T-helper 1 cell treated with Interleukin-12 subunit alpha and Interleukin-12 subunit beta and Interleukin-4 antibody, amounts not matched to agents 30 ng/mL and 1 ng/mL, for 36 hours (primary cell): ENCODE results near the gene PTPRU. TPM values are rescaled to one million over a fixed set of nuclear protein-coding genes. Genes with fewer than 3 reads are reported as not detected.
"Not testable (repeated sequence)": the region's sequence is repeated elsewhere in the genome, so short reads cannot be mapped to it uniquely, and the experiment has no call there.

Experiments used
- intact Hi-C: fragments of 100-400 bp; cut with micrococcal nuclease; formaldehyde crosslinking; loops from one replicate; pipeline ENCODE4 v1.15.1; 2024
- total RNA-seq: library from RNA; stranded (reverse); gene quantifications from 2 replicates; pipeline ENCODE4 v1.2.3, GENCODE V29; 2022

PTPRU gene
- total RNA-seq, 1 donor from 2014 or later, result 0.71 TPM

- intact Hi-C loops, result no loop called here
Observed at GRCh38 chr1:29221296-29221695, 15.0 kb upstream of the PTPRU start.

- intact Hi-C loops, result not testable (repeated sequence)
Observed at GRCh38 chr1:29222260-29222659, 14.1 kb upstream of the PTPRU start.

- intact Hi-C loops, result no loop called here
Observed at GRCh38 chr1:29222686-29223085, 13.6 kb upstream of the PTPRU start.

GRCh38 chr1:29223521-29223920 is 12.8 kb upstream of the PTPRU start:
- intact Hi-C loops, result no loop called here

- intact Hi-C loops, result no loop called here
Observed at GRCh38 chr1:29224356-29224837, 11.9 kb upstream of the PTPRU start.

- intact Hi-C loops, result no loop called here
Observed at GRCh38 chr1:29225361-29225760, 11.0 kb upstream of the PTPRU start.

- intact Hi-C loops, result no loop called here
Observed at GRCh38 chr1:29227511-29227910, 8.8 kb upstream of the PTPRU start.

- intact Hi-C loops, result loop anchor here (1.0 to 10.0 kb wide), 7 partner anchors 49 to 1555 kb away; partner anchors contain the start of gene SRSF4
Observed at GRCh38 chr1:29230204-29230552, 6.1 kb upstream of the PTPRU start.

GRCh38 chr1:29230553-29231378 is 5.6 kb upstream of the PTPRU start, which contains the start of gene MECR:
TSS of gene MECR (minus strand) at chr1:29230934. CDS start at chr1:29230906, 28 bp downstream.
- intact Hi-C loops, result loop anchor here (1.0 to 10.0 kb wide), 8 partner anchors 49 to 1554 kb away; partner anchors contain the start of gene SRSF4

GRCh38 chr1:29232387-29232786 is 3.9 kb upstream of the PTPRU start:
- intact Hi-C loops, result loop anchor here (10.0 kb wide), 3 partner anchors 282 to 1552 kb away; no protein-coding TSS in a partner anchor

- intact Hi-C loops, result loop anchor here (10.0 kb wide), 3 partner anchors 281 to 1551 kb away; no protein-coding TSS in a partner anchor
Observed at GRCh38 chr1:29233693-29234092, 2.6 kb upstream of the PTPRU start.

GRCh38 chr1:29234471-29234870 is 1.9 kb upstream of the PTPRU start:
- intact Hi-C loops, result loop anchor here (10.0 kb wide), 3 partner anchors 280 to 1550 kb away; no protein-coding TSS in a partner anchor

GRCh38 chr1:29234881-29235280 is 1.4 kb upstream of the PTPRU start:
- intact Hi-C loops, result loop anchor here (10.0 kb wide), 3 partner anchors 280 to 1550 kb away; no protein-coding TSS in a partner anchor

GRCh38 chr1:29236712-29237128 is 398 bp downstream of the PTPRU start:
- intact Hi-C loops, result loop anchor here (1.0 to 10.0 kb wide), 7 partner anchors 216 to 1548 kb away; no protein-coding TSS in a partner anchor

- intact Hi-C loops, result loop anchor here (2.0 to 10.0 kb wide), 4 partner anchors 216 to 1548 kb away; no protein-coding TSS in a partner anchor
Observed at GRCh38 chr1:29237129-29237821, 953 bp downstream of the PTPRU start.

- intact Hi-C loops, result loop anchor here (2.0 to 10.0 kb wide), 5 partner anchors 103 to 1547 kb away; no protein-coding TSS in a partner anchor
Observed at GRCh38 chr1:29237852-29238619, 1.7 kb downstream of the PTPRU start.

- intact Hi-C loops, result loop anchor here (2.0 to 10.0 kb wide), 4 partner anchors 102 to 1546 kb away; no protein-coding TSS in a partner anchor
Observed at GRCh38 chr1:29238620-29239002, 2.3 kb downstream of the PTPRU start.

GRCh38 chr1:29239142-29239541 is 2.8 kb downstream of the PTPRU start:
- intact Hi-C loops, result loop anchor here (2.0 to 10.0 kb wide), 4 partner anchors 102 to 1546 kb away; no protein-coding TSS in a partner anchor

- intact Hi-C loops, result no loop called here
Observed at GRCh38 chr1:29240400-29240837, 4.1 kb downstream of the PTPRU start.

GRCh38 chr1:29240986-29241385 is 4.7 kb downstream of the PTPRU start:
- intact Hi-C loops, result no loop called here
